LNCAP (cell line): ENCODE data around the gene LGR5.

Experiments used
- TF ChIP-seq, protein P1 (sequence below): fragments of 450-650 bp; IDR thresholded peaks from 2 replicates; pipeline ENCODE4 v1.5.1; 2017; ENCODE audit warnings: mild to moderate bottlenecking

Gene LGR5

DNA sequence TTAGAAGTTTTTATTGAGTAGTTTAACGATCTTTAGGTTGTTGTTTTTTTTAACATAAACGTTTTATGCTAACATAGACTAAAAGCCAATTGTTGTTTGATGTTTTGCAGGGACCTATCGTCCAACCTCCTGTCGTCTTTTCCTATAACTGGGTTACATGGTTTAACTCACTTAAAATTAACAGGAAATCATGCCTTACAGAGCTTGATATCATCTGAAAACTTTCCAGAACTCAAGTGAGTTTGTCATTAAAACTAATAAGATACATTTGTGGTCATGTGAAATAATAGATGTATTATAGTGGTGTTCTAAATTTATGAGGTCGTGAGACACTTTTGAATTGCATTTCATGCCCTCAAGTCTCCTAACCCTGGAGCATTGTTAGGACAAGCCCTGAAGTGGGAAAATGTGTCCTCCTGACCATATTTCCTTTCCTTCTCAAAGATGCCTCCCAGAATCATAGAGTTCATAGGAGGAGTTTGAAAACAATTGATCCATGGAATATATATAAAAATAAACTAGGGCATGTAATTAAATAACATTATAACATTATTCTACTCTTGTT lies 139.2 kb downstream of the LGR5 start:
- TF ChIP-seq, protein P1, sequence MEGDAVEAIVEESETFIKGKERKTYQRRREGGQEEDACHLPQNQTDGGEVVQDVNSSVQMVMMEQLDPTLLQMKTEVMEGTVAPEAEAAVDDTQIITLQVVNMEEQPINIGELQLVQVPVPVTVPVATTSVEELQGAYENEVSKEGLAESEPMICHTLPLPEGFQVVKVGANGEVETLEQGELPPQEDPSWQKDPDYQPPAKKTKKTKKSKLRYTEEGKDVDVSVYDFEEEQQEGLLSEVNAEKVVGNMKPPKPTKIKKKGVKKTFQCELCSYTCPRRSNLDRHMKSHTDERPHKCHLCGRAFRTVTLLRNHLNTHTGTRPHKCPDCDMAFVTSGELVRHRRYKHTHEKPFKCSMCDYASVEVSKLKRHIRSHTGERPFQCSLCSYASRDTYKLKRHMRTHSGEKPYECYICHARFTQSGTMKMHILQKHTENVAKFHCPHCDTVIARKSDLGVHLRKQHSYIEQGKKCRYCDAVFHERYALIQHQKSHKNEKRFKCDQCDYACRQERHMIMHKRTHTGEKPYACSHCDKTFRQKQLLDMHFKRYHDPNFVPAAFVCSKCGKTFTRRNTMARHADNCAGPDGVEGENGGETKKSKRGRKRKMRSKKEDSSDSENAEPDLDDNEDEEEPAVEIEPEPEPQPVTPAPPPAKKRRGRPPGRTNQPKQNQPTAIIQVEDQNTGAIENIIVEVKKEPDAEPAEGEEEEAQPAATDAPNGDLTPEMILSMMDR = no peak

DNA sequence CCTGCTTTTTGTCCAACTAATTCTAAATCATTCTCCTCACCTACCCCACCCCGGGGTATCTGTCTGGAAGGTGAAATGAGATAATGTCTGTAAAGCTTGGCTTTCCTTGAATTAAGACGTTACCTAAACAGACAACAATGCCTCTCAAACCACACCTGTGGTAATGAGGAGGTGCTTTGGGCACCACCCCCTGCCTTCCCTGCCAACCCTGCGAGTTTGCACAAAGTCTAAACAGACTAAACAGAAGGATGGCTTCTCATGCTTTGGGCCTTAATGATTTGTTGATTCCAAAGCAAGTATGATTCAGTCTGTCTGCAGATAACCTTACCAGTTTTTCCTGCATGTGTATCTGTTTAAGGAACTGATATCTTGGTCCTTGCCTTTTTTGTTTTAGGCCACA lies 141.6 kb downstream of the LGR5 start:
- TF ChIP-seq, protein P1 = no peak

DNA sequence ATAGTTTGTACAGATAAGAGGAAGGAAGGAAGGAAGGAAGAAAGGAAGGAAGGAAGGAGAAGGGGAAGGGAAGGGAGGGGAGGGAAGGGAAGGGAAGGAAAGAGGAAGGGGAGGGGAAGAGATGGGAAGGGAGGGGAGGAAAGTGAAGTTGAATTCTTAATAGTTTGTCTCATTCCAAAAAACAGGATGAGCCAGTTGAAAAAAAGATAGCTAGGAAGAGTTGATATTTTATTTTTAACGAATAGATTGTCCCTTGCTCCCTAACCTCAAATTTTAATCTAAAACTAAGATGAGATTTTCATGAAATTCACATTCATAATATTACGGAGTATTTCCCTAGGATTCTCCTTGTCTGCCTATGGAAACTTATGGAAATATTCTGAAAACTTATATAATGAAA lies 143.3 kb downstream of the LGR5 start:
- TF ChIP-seq, protein P1 = no peak

DNA sequence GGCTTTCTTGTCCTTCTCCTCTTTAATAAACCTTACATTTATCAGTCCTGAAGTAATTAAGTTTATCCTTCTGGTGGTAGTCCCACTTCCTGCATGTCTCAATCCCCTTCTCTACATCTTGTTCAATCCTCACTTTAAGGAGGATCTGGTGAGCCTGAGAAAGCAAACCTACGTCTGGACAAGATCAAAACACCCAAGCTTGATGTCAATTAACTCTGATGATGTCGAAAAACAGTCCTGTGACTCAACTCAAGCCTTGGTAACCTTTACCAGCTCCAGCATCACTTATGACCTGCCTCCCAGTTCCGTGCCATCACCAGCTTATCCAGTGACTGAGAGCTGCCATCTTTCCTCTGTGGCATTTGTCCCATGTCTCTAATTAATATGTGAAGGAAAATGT lies 144.8 kb downstream of the LGR5 start:
- TF ChIP-seq, protein P1 = no peak

DNA sequence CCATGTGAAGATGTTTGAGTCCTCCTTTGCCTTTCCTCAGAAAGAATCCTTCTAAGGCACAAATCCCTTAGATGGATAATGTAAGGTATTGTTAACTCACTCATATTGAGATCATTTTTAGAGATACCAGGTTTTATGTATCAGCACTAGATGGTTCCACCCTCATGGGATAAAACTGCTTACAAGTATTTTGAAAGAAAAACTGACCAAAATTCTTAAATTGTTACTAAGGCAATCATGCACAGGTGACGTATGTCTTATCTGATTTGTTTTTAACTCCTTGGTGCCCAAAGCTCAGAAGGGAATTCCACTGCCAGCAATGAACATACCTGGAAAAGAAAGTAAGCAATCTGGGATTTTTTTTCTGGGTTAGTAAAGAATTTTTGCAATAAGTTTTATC lies 145.6 kb downstream of the LGR5 start:
- TF ChIP-seq, protein P1 = no peak

DNA sequence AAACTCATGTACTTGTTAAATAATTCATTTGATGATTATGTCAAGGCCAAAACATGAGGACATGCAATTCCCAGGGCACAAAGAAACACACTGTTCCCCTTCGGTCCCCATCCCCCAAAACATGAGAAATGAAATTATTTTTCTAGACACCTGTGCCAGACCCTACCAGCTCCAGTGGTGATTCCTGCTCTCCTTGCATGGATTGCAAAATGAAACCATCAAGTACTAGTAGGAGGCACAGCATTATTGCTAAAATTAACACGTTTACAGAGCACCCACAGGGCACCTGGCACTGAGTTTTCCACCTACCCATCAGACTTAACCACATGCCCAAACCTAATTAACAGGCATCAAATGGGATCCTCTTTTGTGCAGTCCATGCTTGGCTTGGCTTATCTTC lies 147.4 kb downstream of the LGR5 start:
- TF ChIP-seq, protein P1 = no peak

DNA sequence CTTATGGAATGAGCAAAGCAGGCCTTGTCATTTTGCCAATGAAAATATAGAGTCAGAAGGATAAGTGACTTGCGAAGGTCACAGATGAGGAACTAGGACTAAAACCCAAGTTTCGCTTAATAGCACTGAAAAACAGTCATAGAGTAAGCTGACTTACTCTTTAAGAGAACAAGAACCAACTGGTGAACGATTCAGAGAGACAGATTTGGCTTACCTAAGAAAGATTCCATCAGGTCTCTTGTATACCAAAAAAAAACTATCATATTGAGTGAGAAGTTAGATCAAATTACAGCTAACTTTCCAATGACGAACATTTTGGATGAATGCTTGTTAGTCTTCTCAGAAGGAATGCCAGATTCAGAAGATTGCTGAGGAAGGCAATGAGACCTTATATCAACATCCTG lies 149.9 kb downstream of the LGR5 start:
- TF ChIP-seq, protein P1 = no peak

DNA sequence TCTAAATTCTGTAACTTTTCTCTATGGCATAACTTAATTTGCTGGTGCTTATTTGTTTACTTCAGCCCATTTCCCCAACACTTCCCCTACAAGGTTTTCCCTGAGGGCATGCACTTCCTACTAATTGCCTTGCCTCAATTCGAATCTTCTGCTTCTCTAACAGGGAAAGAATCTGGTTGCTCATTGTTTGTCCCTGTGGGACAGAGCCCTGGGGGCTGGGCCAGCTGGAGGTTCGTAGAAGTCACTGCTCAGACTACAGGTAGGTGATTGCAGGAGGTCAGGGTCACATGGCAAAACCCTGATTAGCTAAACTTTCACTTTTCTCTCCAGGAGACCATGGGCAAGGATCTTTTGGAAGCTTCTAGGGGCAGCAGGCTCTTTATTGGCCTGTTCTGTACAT lies 152.0 kb downstream of the LGR5 start:
- TF ChIP-seq, protein P1 = no peak
